HEK293T (cell line): ENCODE results near the gene RASSF5.

Experiments
- ARNT ChIP-seq: fragments of 450-650 bp; IDR thresholded peaks from 2 replicates; pipeline ENCODE4 v1.6.1; 2017; ENCODE audit warnings: mild to moderate bottlenecking
- BHLHE40 ChIP-seq: fragments of 450-650 bp; IDR thresholded peaks from 2 replicates; pipeline ENCODE4 v1.6.1; 2016; ENCODE audit warnings: mild to moderate bottlenecking, moderate library complexity, borderline replicate concordance
- CTBP1 ChIP-seq: fragments of 450-650 bp; IDR thresholded peaks from 2 replicates; pipeline ENCODE4 v1.6.1; 2016; ENCODE audit warnings: borderline replicate concordance
- ELF4 ChIP-seq: fragments of 450-650 bp; IDR thresholded peaks from 2 replicates; pipeline ENCODE4 v1.6.1; 2017; ENCODE audit warnings: antibody characterized with exemption
- FOXA1 ChIP-seq: fragments of 450-650 bp; IDR thresholded peaks from 2 replicates; pipeline ENCODE4 v1.6.1; 2016; ENCODE audit warnings: mild to moderate bottlenecking
- FOXK2 ChIP-seq: fragments of 450-650 bp; IDR thresholded peaks from 2 replicates; pipeline ENCODE4 v1.6.1; 2016; ENCODE audit warnings: mild to moderate bottlenecking
- FOXM1 ChIP-seq: fragments of 450-650 bp; IDR thresholded peaks from 2 replicates; pipeline ENCODE4 v1.6.1; 2017; ENCODE audit warnings: mild to moderate bottlenecking, borderline replicate concordance
- LEF1 ChIP-seq: fragments of 450-650 bp; IDR thresholded peaks from 2 replicates; pipeline ENCODE4 v1.6.1; 2017; ENCODE audit warnings: mild to moderate bottlenecking, borderline replicate concordance
- PKNOX1 ChIP-seq: fragments of 450-650 bp; IDR thresholded peaks from 2 replicates; pipeline ENCODE4 v1.6.1; 2016
- SP1 ChIP-seq: fragments of 450-650 bp; IDR thresholded peaks from 2 replicates; pipeline ENCODE4 v1.6.1; 2017
- SUZ12 ChIP-seq: fragments of 450-650 bp; IDR thresholded peaks from 2 replicates; pipeline ENCODE4 v1.6.1; 2016; ENCODE audit warnings: mild to moderate bottlenecking
- TARDBP ChIP-seq: fragments of 450-650 bp; IDR thresholded peaks from 2 replicates; pipeline ENCODE4 v1.6.1; 2016
- ZNF384 ChIP-seq: fragments of 450-650 bp; IDR thresholded peaks from 2 replicates; pipeline ENCODE4 v1.6.1; 2016

- TF ChIP-seq BHLHE40 (no peak), SP1 (no peak), FOXM1 (no peak), ZNF384 (no peak), FOXK2 (no peak), PKNOX1 (no peak), ELF4 (no peak), LEF1 (no peak), SUZ12 (no peak), ARNT (no peak), FOXA1 (no peak), TARDBP (no peak), CTBP1 (no peak)
Measured at GRCh38 chr1:206556750-206557635, 49.7 kb downstream of the RASSF5 start.
